ENCODE measurements around the gene NINJ2.

NINJ2 gene

GRCh38 chr12:532908-533565 lies 130.2 kb downstream of the NINJ2 start:
- no peak overlapping the region for H3K4me2 ChIP-seq (ENCODE audit: low read length)
- H4K8ac ChIP-seq (ENCODE audit: low read depth, low read length) = no peak overlapping the region
- H3K36me3 ChIP-seq (ENCODE audit: control insufficient read depth, insufficient read depth, low read length) = no peaks in the 10 kb centered on the region
- no peaks in the 10 kb centered on the region for H3K27me3 ChIP-seq (ENCODE audit: insufficient read depth, low read length, poor library complexity)
- no peaks in the 10 kb centered on the region for H3K79me2 ChIP-seq (ENCODE audit: control insufficient read depth, insufficient read depth, low read length)
- no peak overlapping the region for H4K5ac ChIP-seq (ENCODE audit: low read length)
- H3K79me1 ChIP-seq (ENCODE audit: low read length) = no peaks in the 10 kb centered on the region
- no peaks in the 10 kb centered on the region for H3K4me1 ChIP-seq (ENCODE audit: control insufficient read depth, low read depth, low read length)
- H2BK5ac ChIP-seq (ENCODE audit: low read length) = no peak overlapping the region
- H3K23ac ChIP-seq (ENCODE audit: low read length) = no peak overlapping the region
- no peak overlapping the region for H2AK5ac ChIP-seq (ENCODE audit: low read length)
- H3K56ac ChIP-seq (ENCODE audit: low read length) = no peak overlapping the region
- DNase-seq = no peak
- no peak overlapping the region for H3K27ac ChIP-seq (ENCODE audit: low read depth, low read length)
- no peak overlapping the region for H2BK120ac ChIP-seq (ENCODE audit: low read depth, low read length)
- H3K4ac ChIP-seq (ENCODE audit: low read depth, low read length) = no peak overlapping the region
- H2BK15ac ChIP-seq (replicated peaks; ENCODE audit: low read depth) = no peak overlapping the region
- no CpG with 5 or more reads among the region's 9 CpGs for whole genome bisulfite sequencing (ENCODE audit: extremely low coverage, insufficient coverage, low lambda C conversion rate)
- no peak overlapping the region for H3K4me3 ChIP-seq (ENCODE audit: low read length)
- no peak overlapping the region for H3K9ac ChIP-seq (ENCODE audit: low read length)
- H3K18ac ChIP-seq (ENCODE audit: low read length) = no peak overlapping the region

DNA sequence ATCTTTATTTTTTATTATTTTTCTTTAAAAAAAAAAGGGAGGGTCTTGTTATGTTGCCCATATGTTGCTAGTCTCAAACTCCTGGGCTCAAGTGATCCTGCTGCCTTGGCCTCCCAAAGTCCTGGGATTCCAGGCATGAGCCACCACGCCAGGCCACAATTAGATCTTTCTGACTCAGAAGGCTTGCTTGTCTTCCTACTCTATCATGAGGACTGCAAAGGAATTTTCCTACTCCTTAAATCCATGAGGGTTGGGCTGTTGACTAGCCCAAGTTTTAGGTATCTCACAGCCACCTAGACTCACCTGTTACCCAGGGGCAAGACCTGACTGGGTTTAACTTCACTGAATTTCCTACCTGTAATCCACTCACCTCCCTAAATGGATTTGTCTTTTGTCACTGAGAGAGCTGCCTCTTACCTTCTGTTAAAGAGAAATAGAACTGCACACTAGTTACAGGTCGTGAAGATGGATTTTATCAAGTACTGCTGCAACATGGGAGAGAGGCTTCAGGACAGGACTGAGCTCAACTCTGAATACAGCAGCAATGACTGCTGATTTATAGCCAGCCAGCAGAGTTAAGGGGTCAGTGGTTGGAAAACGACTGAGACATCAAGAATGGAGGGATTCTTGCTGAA lies 131.2 kb downstream of the NINJ2 start:
- Histone ChIP-seq H3K56ac (ENCODE audit: low read length) (no peak overlapping the region), H2BK15ac (replicated peaks; ENCODE audit: low read depth) (no peak overlapping the region), H3K4me3 (ENCODE audit: low read length) (no peak overlapping the region), H4K5ac (ENCODE audit: low read length) (no peak overlapping the region), H3K18ac (ENCODE audit: low read length) (no peak overlapping the region), H3K4me1 (ENCODE audit: control insufficient read depth, low read depth, low read length) (no peaks in the 10 kb centered on the region), H3K9ac (ENCODE audit: low read length) (no peak overlapping the region), H3K4me2 (ENCODE audit: low read length) (no peak overlapping the region), H3K79me1 (ENCODE audit: low read length) (no peaks in the 10 kb centered on the region), H3K27me3 (ENCODE audit: insufficient read depth, low read length, poor library complexity) (no peaks in the 10 kb centered on the region), H3K27ac (ENCODE audit: low read depth, low read length) (no peak overlapping the region), H4K8ac (ENCODE audit: low read depth, low read length) (no peak overlapping the region), H2BK5ac (ENCODE audit: low read length) (no peak overlapping the region), H3K4ac (ENCODE audit: low read depth, low read length) (no peak overlapping the region), H3K79me2 (ENCODE audit: control insufficient read depth, insufficient read depth, low read length) (no peaks in the 10 kb centered on the region), H3K23ac (ENCODE audit: low read length) (no peak overlapping the region), H3K36me3 (ENCODE audit: control insufficient read depth, insufficient read depth, low read length) (no peaks in the 10 kb centered on the region), H2BK120ac (ENCODE audit: low read depth, low read length) (no peak overlapping the region), H2AK5ac (ENCODE audit: low read length) (no peak overlapping the region)
- WGBS (ENCODE audit: extremely low coverage, insufficient coverage, low lambda C conversion rate) = no CpG with 5 or more reads among the region's 3 CpGs
- DNase-seq = no peak

DNA sequence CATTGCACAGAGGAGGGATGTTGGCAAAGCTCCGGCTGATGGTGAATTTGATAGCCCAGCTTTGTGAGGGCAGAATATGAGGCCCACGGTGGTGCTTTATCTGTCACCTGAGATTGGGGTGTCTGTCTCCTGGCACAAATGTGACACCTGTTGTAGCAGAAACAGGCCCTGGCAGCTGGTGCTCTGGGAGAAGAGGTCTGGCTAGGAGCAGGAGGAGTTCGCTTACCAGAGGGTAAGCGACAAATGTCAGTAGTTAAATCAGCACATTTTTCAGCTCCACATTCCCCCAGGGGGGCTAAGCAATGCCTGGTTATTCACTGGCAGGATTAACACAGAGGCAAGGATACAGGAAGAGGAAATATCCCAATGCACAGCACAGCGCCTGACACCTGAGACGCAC lies 132.4 kb downstream of the NINJ2 start:
- H3K27ac ChIP-seq (ENCODE audit: low read depth, low read length) = no peak overlapping the region
- WGBS (ENCODE audit: extremely low coverage, insufficient coverage, low lambda C conversion rate) = no CpG with 5 or more reads among the region's 6 CpGs

DNA sequence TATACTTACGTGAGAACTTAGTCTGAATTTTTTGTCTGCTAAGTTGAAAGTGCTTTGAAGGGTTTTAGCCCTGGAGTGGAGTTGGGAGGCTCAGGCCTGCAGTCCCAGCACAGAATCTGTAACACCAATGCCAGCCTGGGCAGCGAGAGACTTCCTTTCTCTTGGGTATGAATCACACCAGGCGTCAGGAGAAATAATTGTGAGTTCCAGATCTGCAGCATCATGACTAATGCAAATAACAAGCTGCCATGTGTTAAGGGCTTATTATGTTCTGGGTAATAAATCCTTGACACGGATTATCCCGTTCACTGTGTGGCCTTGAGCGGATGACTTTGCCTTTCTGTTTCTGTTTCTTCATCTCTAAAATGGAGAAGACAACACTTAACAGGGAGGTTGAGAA lies 132.9 kb downstream of the NINJ2 start:
- no peak overlapping the region for H3K27ac ChIP-seq (ENCODE audit: low read depth, low read length)
- no peaks in the 10 kb centered on the region for H3K79me2 ChIP-seq (ENCODE audit: control insufficient read depth, insufficient read depth, low read length)
- H2BK15ac ChIP-seq (replicated peaks; ENCODE audit: low read depth) = no peak overlapping the region
- H3K27me3 ChIP-seq (ENCODE audit: insufficient read depth, low read length, poor library complexity) = no peaks in the 10 kb centered on the region
- H3K4me1 ChIP-seq (ENCODE audit: control insufficient read depth, low read depth, low read length) = no peaks in the 10 kb centered on the region
- no peak overlapping the region for H2BK120ac ChIP-seq (ENCODE audit: low read depth, low read length)
- H4K5ac ChIP-seq (ENCODE audit: low read length) = no peak overlapping the region
- no peak overlapping the region for H3K23ac ChIP-seq (ENCODE audit: low read length)
- WGBS (ENCODE audit: extremely low coverage, insufficient coverage, low lambda C conversion rate) = no CpG with 5 or more reads among the region's 6 CpGs
- no peak overlapping the region for H2BK5ac ChIP-seq (ENCODE audit: low read length)
- H3K9ac ChIP-seq (ENCODE audit: low read length) = no peak overlapping the region
- H2AK5ac ChIP-seq (ENCODE audit: low read length) = no peak overlapping the region
- no peak overlapping the region for H3K4me3 ChIP-seq (ENCODE audit: low read length)
- no peaks in the 10 kb centered on the region for H3K79me1 ChIP-seq (ENCODE audit: low read length)
- H3K4me2 ChIP-seq (ENCODE audit: low read length) = no peak overlapping the region
- H4K8ac ChIP-seq (ENCODE audit: low read depth, low read length) = no peak overlapping the region
- H3K18ac ChIP-seq (ENCODE audit: low read length) = no peak overlapping the region
- no peak for DNase-seq
- no peaks in the 10 kb centered on the region for H3K36me3 ChIP-seq (ENCODE audit: control insufficient read depth, insufficient read depth, low read length)
- no peak overlapping the region for H3K4ac ChIP-seq (ENCODE audit: low read depth, low read length)
- no peak overlapping the region for H3K56ac ChIP-seq (ENCODE audit: low read length)

More for the DNA sequence above, 132.4 kb downstream of the NINJ2 start:
- Histone ChIP-seq H3K4me1 (ENCODE audit: control insufficient read depth, low read depth, low read length) (no peaks in the 10 kb centered on the region), H2BK15ac (replicated peaks; ENCODE audit: low read depth) (no peak overlapping the region), H3K36me3 (ENCODE audit: control insufficient read depth, insufficient read depth, low read length) (no peaks in the 10 kb centered on the region), H3K79me1 (ENCODE audit: low read length) (no peaks in the 10 kb centered on the region), H3K27me3 (ENCODE audit: insufficient read depth, low read length, poor library complexity) (no peaks in the 10 kb centered on the region), H2BK120ac (ENCODE audit: low read depth, low read length) (no peak overlapping the region), H3K79me2 (ENCODE audit: control insufficient read depth, insufficient read depth, low read length) (no peaks in the 10 kb centered on the region), H3K4ac (ENCODE audit: low read depth, low read length) (no peak overlapping the region), H3K9ac (ENCODE audit: low read length) (no peak overlapping the region), H3K23ac (ENCODE audit: low read length) (no peak overlapping the region), H3K4me2 (ENCODE audit: low read length) (no peak overlapping the region), H2AK5ac (ENCODE audit: low read length) (no peak overlapping the region), H4K8ac (ENCODE audit: low read depth, low read length) (no peak overlapping the region), H3K18ac (ENCODE audit: low read length) (no peak overlapping the region), H3K56ac (ENCODE audit: low read length) (no peak overlapping the region), H4K5ac (ENCODE audit: low read length) (no peak overlapping the region), H2BK5ac (ENCODE audit: low read length) (no peak overlapping the region), H3K4me3 (ENCODE audit: low read length) (no peak overlapping the region)
- no peak for DNase-seq

- no CpG with 5 or more reads among the region's 4 CpGs for WGBS (ENCODE audit: extremely low coverage, insufficient coverage, low lambda C conversion rate)
Measured at GRCh38 chr12:527729-528128, 135.5 kb downstream of the NINJ2 start.

DNA sequence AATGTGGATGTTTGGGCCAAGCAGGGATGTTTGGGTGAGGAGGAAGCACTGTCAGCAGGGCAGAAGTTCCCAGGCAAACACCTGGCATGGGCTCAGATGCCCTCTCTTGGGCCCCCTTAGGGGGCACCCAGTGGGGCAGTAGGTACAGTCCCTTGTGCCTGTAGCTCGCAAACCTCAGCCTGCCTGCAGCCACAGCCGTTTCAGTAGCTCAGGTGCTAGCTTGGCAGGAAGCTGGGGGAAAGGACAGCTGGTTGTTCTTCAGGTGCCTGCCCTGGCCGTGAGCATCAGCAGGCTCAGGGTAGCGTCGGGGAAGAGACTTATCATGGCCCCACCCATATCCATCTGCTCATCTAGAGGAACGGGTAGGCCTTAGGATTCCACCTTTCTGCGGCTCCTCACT lies 136.0 kb downstream of the NINJ2 start:
- no peak overlapping the region for H3K23ac ChIP-seq (ENCODE audit: low read length)
- no peak overlapping the region for H2BK15ac ChIP-seq (replicated peaks; ENCODE audit: low read depth)

More at GRCh38 chr12:527729-528128, 135.5 kb downstream of the NINJ2 start:
- Histone ChIP-seq H2BK5ac (ENCODE audit: low read length) (no peak overlapping the region), H3K4me3 (ENCODE audit: low read length) (no peak overlapping the region), H3K56ac (ENCODE audit: low read length) (no peak overlapping the region), H3K4ac (ENCODE audit: low read depth, low read length) (no peak overlapping the region), H3K4me1 (ENCODE audit: control insufficient read depth, low read depth, low read length) (no peaks in the 10 kb centered on the region), H4K5ac (ENCODE audit: low read length) (no peak overlapping the region), H3K79me1 (ENCODE audit: low read length) (no peaks in the 10 kb centered on the region), H2AK5ac (ENCODE audit: low read length) (no peak overlapping the region), H3K36me3 (ENCODE audit: control insufficient read depth, insufficient read depth, low read length) (no peaks in the 10 kb centered on the region), H3K4me2 (ENCODE audit: low read length) (no peak overlapping the region), H3K79me2 (ENCODE audit: control insufficient read depth, insufficient read depth, low read length) (no peaks in the 10 kb centered on the region), H3K9ac (ENCODE audit: low read length) (no peak overlapping the region), H3K23ac (ENCODE audit: low read length) (no peak overlapping the region), H2BK120ac (ENCODE audit: low read depth, low read length) (no peak overlapping the region), H2BK15ac (replicated peaks; ENCODE audit: low read depth) (no peak overlapping the region), H4K8ac (ENCODE audit: low read depth, low read length) (no peak overlapping the region), H3K18ac (ENCODE audit: low read length) (no peak overlapping the region), H3K27ac (ENCODE audit: low read depth, low read length) (no peak overlapping the region), H3K27me3 (ENCODE audit: insufficient read depth, low read length, poor library complexity) (no peaks in the 10 kb centered on the region)
- no peak for DNase-seq

More for the DNA sequence above, 136.0 kb downstream of the NINJ2 start:
- Histone ChIP-seq H2BK120ac (ENCODE audit: low read depth, low read length) (no peak overlapping the region), H3K56ac (ENCODE audit: low read length) (no peak overlapping the region), H4K8ac (ENCODE audit: low read depth, low read length) (no peak overlapping the region), H3K9ac (ENCODE audit: low read length) (no peak overlapping the region), H3K4me1 (ENCODE audit: control insufficient read depth, low read depth, low read length) (no peaks in the 10 kb centered on the region), H3K27me3 (ENCODE audit: insufficient read depth, low read length, poor library complexity) (no peaks in the 10 kb centered on the region), H3K79me2 (ENCODE audit: control insufficient read depth, insufficient read depth, low read length) (no peaks in the 10 kb centered on the region), H2BK5ac (ENCODE audit: low read length) (no peak overlapping the region), H3K4me3 (ENCODE audit: low read length) (no peak overlapping the region), H2AK5ac (ENCODE audit: low read length) (no peak overlapping the region), H4K5ac (ENCODE audit: low read length) (no peak overlapping the region), H3K4me2 (ENCODE audit: low read length) (no peak overlapping the region), H3K36me3 (ENCODE audit: control insufficient read depth, insufficient read depth, low read length) (no peaks in the 10 kb centered on the region), H3K27ac (ENCODE audit: low read depth, low read length) (no peak overlapping the region), H3K18ac (ENCODE audit: low read length) (no peak overlapping the region), H3K79me1 (ENCODE audit: low read length) (no peaks in the 10 kb centered on the region), H3K4ac (ENCODE audit: low read depth, low read length) (no peak overlapping the region)
- WGBS (ENCODE audit: extremely low coverage, insufficient coverage, low lambda C conversion rate) = no CpG with 5 or more reads among the region's 7 CpGs
- no peak for DNase-seq
